H9 (cell line): Measurements from ENCODE around the gene EPB41. TPM values are rescaled to one million over a fixed set of nuclear protein-coding genes. Genes with fewer than 3 reads are reported as not detected.

Experiments
- DNase-seq: peaks from one replicate; pipeline ENCODE4 v3.0.0-alpha.2; 2017
- H2AFZ ChIP-seq: one replicate; pipeline ENCODE4 v1.6.1; 2013; ENCODE audit warnings: mild to moderate bottlenecking, low read length, control low read depth, moderate library complexity
- H2AK5ac ChIP-seq: 2 replicates; pipeline ENCODE4 v1.6.1; 2013; ENCODE audit warnings: low read length, control low read depth, mixed read lengths; ENCODE audit not compliant: insufficient read length
- H2BK120ac ChIP-seq: one replicate; pipeline ENCODE4 v1.6.1; 2013; ENCODE audit warnings: low read depth, mild to moderate bottlenecking, low read length, control low read depth, inconsistent platforms; ENCODE audit not compliant: poor library complexity, severe bottlenecking
- H2BK12ac ChIP-seq: 2 replicates; pipeline ENCODE4 v1.6.1; 2013; ENCODE audit warnings: low read length, control low read depth, mixed read lengths, low read depth; ENCODE audit not compliant: insufficient read length
- H2BK15ac ChIP-seq: 2 replicates; pipeline ENCODE4 v1.6.1; 2013; ENCODE audit warnings: low read depth, low read length, control low read depth
- H2BK20ac ChIP-seq: one replicate; pipeline ENCODE4 v1.6.1; 2013; ENCODE audit warnings: low read depth, mild to moderate bottlenecking, low read length, control low read depth, inconsistent platforms; ENCODE audit not compliant: poor library complexity, severe bottlenecking
- H2BK5ac ChIP-seq: 2 replicates; pipeline ENCODE4 v1.6.1; 2013; ENCODE audit warnings: low read length, control low read depth, mixed read lengths; ENCODE audit not compliant: insufficient read length
- H3K14ac ChIP-seq: 2 replicates; pipeline ENCODE4 v1.6.1; 2013; ENCODE audit warnings: low read length, control low read depth; ENCODE audit not compliant: insufficient read depth
- H3K18ac ChIP-seq: 2 replicates; pipeline ENCODE4 v1.6.1; 2013; ENCODE audit warnings: low read depth, mild to moderate bottlenecking, mixed read lengths, low read length, control low read depth; ENCODE audit not compliant: insufficient read length
- H3K23ac ChIP-seq: 2 replicates; pipeline ENCODE4 v1.6.1; 2013; ENCODE audit warnings: low read length, control low read depth, mixed read lengths, low read depth; ENCODE audit not compliant: insufficient read length
- H3K23me2 ChIP-seq: 2 replicates; pipeline ENCODE4 v1.6.1; 2013; ENCODE audit warnings: low read depth, mild to moderate bottlenecking, mixed read lengths, low read length, control low read depth; ENCODE audit not compliant: insufficient read length, poor library complexity, severe bottlenecking
- H3K27ac ChIP-seq: 2 replicates; pipeline ENCODE4 v1.5.1; 2013; ENCODE audit warnings: low read length, control low read depth, mixed read lengths, low read depth; ENCODE audit not compliant: insufficient read length
- H3K27me3 ChIP-seq: 2 replicates; pipeline ENCODE4 v1.6.1; 2013; ENCODE audit warnings: low read length, control low read depth, inconsistent platforms; ENCODE audit not compliant: insufficient read depth
- H3K4ac ChIP-seq: 2 replicates; pipeline ENCODE4 v1.6.1; 2013; ENCODE audit warnings: low read depth, mild to moderate bottlenecking, control low read depth, inconsistent platforms, low read length, moderate library complexity
- H3K4me1 ChIP-seq: 2 replicates; pipeline ENCODE4 v1.6.1; 2013; ENCODE audit warnings: low read length, control low read depth, inconsistent platforms; ENCODE audit not compliant: insufficient read depth
- H3K4me2 ChIP-seq: 2 replicates; pipeline ENCODE4 v1.6.1; 2013; ENCODE audit warnings: low read length, control low read depth, mixed read lengths; ENCODE audit not compliant: insufficient read length, insufficient read depth
- H3K56ac ChIP-seq: 2 replicates; pipeline ENCODE4 v1.6.1; 2013; ENCODE audit warnings: low read depth, mild to moderate bottlenecking, mixed read lengths, low read length, control low read depth; ENCODE audit not compliant: insufficient read length
- H3K79me1 ChIP-seq: 2 replicates; pipeline ENCODE4 v1.6.1; 2013; ENCODE audit warnings: low read depth, mild to moderate bottlenecking, moderate library complexity, low read length, control low read depth, inconsistent platforms; ENCODE audit not compliant: insufficient read depth, poor library complexity, severe bottlenecking
- H3K79me2 ChIP-seq: 2 replicates; pipeline ENCODE4 v1.6.1; 2013; ENCODE audit warnings: low read length, control low read depth, inconsistent platforms; ENCODE audit not compliant: insufficient read depth
- H3K9ac ChIP-seq: 2 replicates; pipeline ENCODE4 v1.6.1; 2013; ENCODE audit warnings: low read length, control low read depth, mixed read lengths; ENCODE audit not compliant: insufficient read length; ENCODE audit errors: extremely low read depth
- H3K9me3 ChIP-seq: one replicate; pipeline ENCODE4 v1.6.1; 2013; ENCODE audit warnings: low read depth, low read length, inconsistent platforms; ENCODE audit not compliant: control insufficient read depth
- H3T11ph ChIP-seq: one replicate; pipeline ENCODE4 v1.6.1; 2013; ENCODE audit warnings: mild to moderate bottlenecking, low read length, control low read depth, inconsistent platforms
- H4K20me1 ChIP-seq: one replicate; pipeline ENCODE4 v1.6.1; 2013; ENCODE audit not compliant: control insufficient read depth, insufficient read length, insufficient read depth
- H4K5ac ChIP-seq: 2 replicates; pipeline ENCODE4 v1.6.1; 2013; ENCODE audit warnings: low read depth, mild to moderate bottlenecking, mixed read lengths, low read length, control low read depth; ENCODE audit not compliant: insufficient read length
- H4K8ac ChIP-seq: replicated peaks from 2 replicates; pipeline ENCODE4 v1.6.1; 2013; ENCODE audit warnings: low read length, control low read depth, mixed read lengths, low read depth; ENCODE audit not compliant: insufficient read length
- H4K91ac ChIP-seq: 2 replicates; pipeline ENCODE4 v1.6.1; 2013; ENCODE audit warnings: low read depth, mild to moderate bottlenecking, moderate library complexity, mixed read lengths, low read length, control low read depth; ENCODE audit not compliant: insufficient read length
- H3K27ac Mint-ChIP-seq, 3 experiments: 2 replicates in 2 of 3; 3 replicates in 1 of 3; pipeline ENCODE4 v1.8.0; 2020 to 2021; ENCODE audit warnings: mixed read lengths in 3 of 3, mild to moderate bottlenecking in 1 of 3, moderate library complexity in 1 of 3
- H3K27me3 Mint-ChIP-seq: 2 replicates; pipeline ENCODE4 v1.8.0; 2021; ENCODE audit warnings: low read depth, mild to moderate bottlenecking, moderate library complexity, mixed read lengths
- H3K36me3 Mint-ChIP-seq, 3 experiments: 2 replicates in 2 of 3; 3 replicates in 1 of 3; pipeline ENCODE4 v1.8.0; 2020 to 2021; ENCODE audit warnings: low read depth in 3 of 3, mixed read lengths in 3 of 3; ENCODE audit not compliant: insufficient read depth in 1 of 3
- H3K4me1 Mint-ChIP-seq, 2 experiments: 2 replicates each; pipeline ENCODE4 v1.8.0; 2020; ENCODE audit warnings: mixed read lengths in 2 of 2
- H3K4me3 Mint-ChIP-seq, 2 experiments: 2 replicates in 1 of 2; 3 replicates in 1 of 2; pipeline ENCODE4 v1.8.0; 2020 to 2021; ENCODE audit warnings: mild to moderate bottlenecking in 2 of 2, mixed read lengths in 2 of 2, moderate library complexity in 1 of 2
- H3K9me3 Mint-ChIP-seq, 2 experiments: 2 replicates in 1 of 2; 3 replicates in 1 of 2; pipeline ENCODE4 v1.8.0; 2020; ENCODE audit warnings: mild to moderate bottlenecking in 2 of 2, mixed read lengths in 2 of 2, moderate library complexity in 1 of 2
- CTCF ChIP-seq: fragments of 200-600 bp; sonication (generic); conservative IDR thresholded peaks from 3 replicates; pipeline ENCODE4 v1.8.0; 2021; ENCODE audit warnings: antibody characterized with exemption, mild to moderate bottlenecking
- WGBS: extraction: QIAGEN DNeasy Blood & Tissue Kit; methylation state at CpG from one replicate; pipeline ENCODE4 v1.1.7; 2013; ENCODE audit warnings: missing lambda C conversion rate, low lambda C conversion rate, mixed read lengths; ENCODE audit not compliant: insufficient read length; ENCODE audit errors: extremely low coverage; 5-methylcytosine and 5-hydroxymethylcytosine counted together
- total RNA-seq: library from RNA; stranded (reverse); gene quantifications from 2 replicates; pipeline ENCODE4 v1.2.1, GENCODE V29; 2021

EPB41 gene
- total RNA-seq, 1 experiment from 2014 or later: 75.4 TPM

- peaks cover 13 to 16% of the 10 kb centered on the region in 2 experiments for H3K4me1 Mint-ChIP-seq
- H2BK5ac ChIP-seq: no peak overlapping the region
- H2AK5ac ChIP-seq: no peak overlapping the region
- H3K9me3 ChIP-seq: no peaks in the 10 kb centered on the region
- no peak overlapping the region for H2BK20ac ChIP-seq
- no peak overlapping the region for H3K9ac ChIP-seq
- no peak for TF ChIP-seq CTCF
- H2BK12ac ChIP-seq: no peak overlapping the region
- peaks cover 0 to 6% (median 5%) of the 10 kb centered on the region in 3 experiments; a peak in 5 of 7 replicates for H3K36me3 Mint-ChIP-seq
- no peak overlapping the region for H3K23ac ChIP-seq
- H2BK120ac ChIP-seq: no peak overlapping the region
- no peak overlapping the region for H3K4me3 Mint-ChIP-seq
- H3K27ac ChIP-seq: no peak overlapping the region
- no peak overlapping the region for H3K18ac ChIP-seq
- H2BK15ac ChIP-seq: no peak overlapping the region
- WGBS: no CpG with 5 or more reads among the region's 1 CpG
- no peak overlapping the region for H3T11ph ChIP-seq
- H3K27me3 Mint-ChIP-seq: no peaks in the 10 kb centered on the region
- no peak overlapping the region; a peak in 1 of 7 replicates for H3K27ac Mint-ChIP-seq
- H3K27me3 ChIP-seq: no peaks in the 10 kb centered on the region
- no peaks in the 10 kb centered on the region for H3K79me2 ChIP-seq
- H3K4ac ChIP-seq: no peak overlapping the region
- H3K23me2 ChIP-seq: no peaks in the 10 kb centered on the region
- peaks cover 4% of the 10 kb centered on the region for H3K79me1 ChIP-seq
- no peak overlapping the region for H4K91ac ChIP-seq
- peaks cover 4% of the 10 kb centered on the region; the same call in 1 of the 2 replicates for H3K4me1 ChIP-seq
- no peak overlapping the region for H3K56ac ChIP-seq
- H2AFZ ChIP-seq: no peak overlapping the region
- no peaks in the 10 kb centered on the region for H3K9me3 Mint-ChIP-seq
- no peak overlapping the region for H3K4me2 ChIP-seq
- no peak overlapping the region for H3K14ac ChIP-seq
- no peaks in the 10 kb centered on the region for H4K20me1 ChIP-seq
- no peak overlapping the region for H4K5ac ChIP-seq
- no peak overlapping the region for H4K8ac ChIP-seq
- DNase-seq: no peak
These were observed 68.7 kb downstream of the EPB41 start for GRCh38 chr1:28983091-28983490.
